22Rv1 (cell line): Measurements from ENCODE around the gene FNIP1.

Experiments used
- ZFX ChIP-seq: fragments of 450-650 bp; IDR thresholded peaks from 2 replicates; pipeline ENCODE4 v1.6.1; 2017; ENCODE audit warnings: antibody characterized with exemption, borderline replicate concordance
- TF ChIP-seq, protein P1 (sequence below): fragments of 450-650 bp; IDR thresholded peaks from 2 replicates; pipeline ENCODE4 v1.5.1; 2017; ENCODE audit warnings: mild to moderate bottlenecking

GRCh38 chr5:131747180-131748105 lies 49.4 kb downstream of the FNIP1 start:
- TF ChIP-seq, protein P1, sequence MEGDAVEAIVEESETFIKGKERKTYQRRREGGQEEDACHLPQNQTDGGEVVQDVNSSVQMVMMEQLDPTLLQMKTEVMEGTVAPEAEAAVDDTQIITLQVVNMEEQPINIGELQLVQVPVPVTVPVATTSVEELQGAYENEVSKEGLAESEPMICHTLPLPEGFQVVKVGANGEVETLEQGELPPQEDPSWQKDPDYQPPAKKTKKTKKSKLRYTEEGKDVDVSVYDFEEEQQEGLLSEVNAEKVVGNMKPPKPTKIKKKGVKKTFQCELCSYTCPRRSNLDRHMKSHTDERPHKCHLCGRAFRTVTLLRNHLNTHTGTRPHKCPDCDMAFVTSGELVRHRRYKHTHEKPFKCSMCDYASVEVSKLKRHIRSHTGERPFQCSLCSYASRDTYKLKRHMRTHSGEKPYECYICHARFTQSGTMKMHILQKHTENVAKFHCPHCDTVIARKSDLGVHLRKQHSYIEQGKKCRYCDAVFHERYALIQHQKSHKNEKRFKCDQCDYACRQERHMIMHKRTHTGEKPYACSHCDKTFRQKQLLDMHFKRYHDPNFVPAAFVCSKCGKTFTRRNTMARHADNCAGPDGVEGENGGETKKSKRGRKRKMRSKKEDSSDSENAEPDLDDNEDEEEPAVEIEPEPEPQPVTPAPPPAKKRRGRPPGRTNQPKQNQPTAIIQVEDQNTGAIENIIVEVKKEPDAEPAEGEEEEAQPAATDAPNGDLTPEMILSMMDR, result no peak
- no peak for TF ChIP-seq ZFX
